Liver (tissue), 9 donors: Measurements from ENCODE around the gene MYOM1. TPM values are rescaled to one million over a fixed set of nuclear protein-coding genes. Genes with fewer than 3 reads are reported as not detected.

Source experiments
- DNase-seq: peaks from one replicate; pipeline ENCODE4 v3.0.0-alpha.2; 2017; ENCODE audit warnings: low spot score
- H3K27ac ChIP-seq, 2 donors: one replicate each; pipeline ENCODE4 v1.7.0; 2013; ENCODE audit warnings: inconsistent platforms in 2 of 2, low read length in 2 of 2, control low read depth in 1 of 2, low read depth in 1 of 2, mild to moderate bottlenecking in 1 of 2
- H3K27me3 ChIP-seq, 4 donors: one replicate each; pipeline versions ENCODE4 v1.6.1 to v1.7.0; 2013; ENCODE audit warnings: low read length in 3 of 4, inconsistent platforms in 1 of 4, mild to moderate bottlenecking in 1 of 4, moderate library complexity in 1 of 4; ENCODE audit not compliant: control insufficient read depth in 4 of 4, insufficient read depth in 4 of 4
- H3K36me3 ChIP-seq, 4 donors: one replicate each; pipeline versions ENCODE4 v1.6.1 to v1.7.0; 2013; ENCODE audit warnings: low read length in 3 of 4, mild to moderate bottlenecking in 3 of 4, low read depth in 1 of 4, moderate library complexity in 1 of 4; ENCODE audit not compliant: control insufficient read depth in 4 of 4, insufficient read depth in 3 of 4
- H3K4me1 ChIP-seq, 4 donors: one replicate each; pipeline versions ENCODE4 v1.6.1 to v1.7.0; 2013; ENCODE audit warnings: low read length in 3 of 4, mild to moderate bottlenecking in 3 of 4, moderate library complexity in 1 of 4; ENCODE audit not compliant: control insufficient read depth in 4 of 4, insufficient read depth in 4 of 4
- H3K4me3 ChIP-seq, 3 donors: one replicate each; pipeline versions ENCODE4 v1.6.1 to v1.7.0; 2013; ENCODE audit warnings: low read length in 3 of 3, control low read depth in 1 of 3, low read depth in 1 of 3, mild to moderate bottlenecking in 1 of 3
- H3K9ac ChIP-seq, 2 donors: one replicate each; pipeline ENCODE4 v1.7.0; 2013; ENCODE audit warnings: low read length in 2 of 2, mild to moderate bottlenecking in 2 of 2, moderate library complexity in 2 of 2, control low read depth in 1 of 2, low read depth in 1 of 2
- H3K9me3 ChIP-seq, 4 donors: one replicate each; pipeline versions ENCODE4 v1.6.1 to v1.7.0; 2013; ENCODE audit warnings: low read length in 3 of 4; ENCODE audit not compliant: control insufficient read depth in 4 of 4
- CTCF ChIP-seq: fragments of 150-350 bp; IDR thresholded peaks from 2 replicates; pipeline ENCODE4 v1.5.1; 2017; ENCODE audit warnings: improper control_type of control experiment, low read depth, low read length; ENCODE audit not compliant: missing input control
- EGR1 ChIP-seq, 2 donors: IDR thresholded peaks; 2 replicates each; pipeline ENCODE4 v1.6.1; 2016 to 2018; ENCODE audit warnings: antibody characterized with exemption in 2 of 2, low read depth in 2 of 2
- FOXA1 ChIP-seq: IDR thresholded peaks from 2 replicates; pipeline ENCODE4 v1.6.1; 2016; ENCODE audit warnings: antibody characterized with exemption
- GABPA ChIP-seq, 2 donors: IDR thresholded peaks in 1 of 2; conservative IDR thresholded peaks in 1 of 2; 2 replicates each; pipeline ENCODE4 v1.6.1; 2016; ENCODE audit warnings: antibody characterized with exemption in 2 of 2, mild to moderate bottlenecking in 1 of 2, moderate library complexity in 1 of 2
- HNF4G ChIP-seq: IDR thresholded peaks from 2 replicates; pipeline ENCODE4 v1.6.1; 2016; ENCODE audit warnings: antibody characterized with exemption
- JUND ChIP-seq, 2 donors: IDR thresholded peaks; 2 replicates each; pipeline ENCODE4 v1.6.1; 2016; ENCODE audit warnings: antibody characterized with exemption in 2 of 2
- NR2F2 ChIP-seq: IDR thresholded peaks from 2 replicates; pipeline ENCODE4 v1.6.1; 2016; ENCODE audit warnings: antibody characterized with exemption
- RAD21 ChIP-seq, 2 donors: IDR thresholded peaks; 2 replicates each; pipeline ENCODE4 v1.6.1; 2016; ENCODE audit warnings: antibody characterized with exemption in 2 of 2, mild to moderate bottlenecking in 2 of 2
- REST ChIP-seq: IDR thresholded peaks from 2 replicates; pipeline ENCODE4 v1.6.1; 2016; ENCODE audit warnings: antibody characterized with exemption, mild to moderate bottlenecking
- RXRA ChIP-seq, 2 donors: IDR thresholded peaks; 2 replicates each; pipeline ENCODE4 v1.6.1; 2017 to 2018; ENCODE audit warnings: antibody characterized with exemption in 2 of 2, mild to moderate bottlenecking in 1 of 2
- SP1 ChIP-seq: IDR thresholded peaks from 2 replicates; pipeline ENCODE4 v1.6.1; 2018; ENCODE audit warnings: antibody characterized with exemption, mild to moderate bottlenecking
- TAF1 ChIP-seq: conservative IDR thresholded peaks from 2 replicates; pipeline ENCODE4 v1.6.1; 2016; ENCODE audit warnings: antibody characterized with exemption, mild to moderate bottlenecking
- YY1 ChIP-seq: IDR thresholded peaks from 2 replicates; pipeline ENCODE4 v1.6.1; 2016; ENCODE audit warnings: antibody characterized with exemption, mild to moderate bottlenecking
- ZBTB33 ChIP-seq: IDR thresholded peaks from 2 replicates; pipeline ENCODE4 v1.6.1; 2016; ENCODE audit warnings: antibody characterized with exemption
- WGBS: extraction: QIAGEN DNeasy Blood & Tissue Kit; methylation state at CpG from one replicate; pipeline ENCODE4 v1.1.7; 2013; 5-methylcytosine and 5-hydroxymethylcytosine counted together
- polyA plus RNA-seq, 2 donors: library from polyadenylated mRNA; stranded (reverse) in 1 of 2; unstranded in 1 of 2; fragments of 200-250 nt in 1 of 2; fragments of >200 nt in 1 of 2; fragmentation: Nextera tagmentation in 1 of 2; extraction: Ambion mirVana in 1 of 2; gene quantifications; one replicate each; pipeline versions ENCODE4 v1.2.1 to v1.2.3, GENCODE V29; 2013 to 2015
- total RNA-seq, 2 donors: library from RNA; depleted of rRNA; stranded (reverse); fragments of >200 nt; gene quantifications; one replicate each; pipeline ENCODE4 v1.2.3, GENCODE V29; 2014
- donor health status: healthy.
- donor health status: healthy.
- donor health status: healthy.
- donor health status: healthy.
- donor health status: healthy.

The MYOM1 gene
- total and polyA plus RNA-seq, 4 donors = 10.1 to 48.4 (median 21.3) TPM

- Histone ChIP-seq H3K4me3 (no peak overlapping the region), H3K36me3 (peaks cover 0 to 4% (median 2%) of the 10 kb centered on the region in 4 donors), H3K27ac (no peak overlapping the region), H3K27me3 (no peaks in the 10 kb centered on the region), H3K4me1 (peaks cover 1 to 14% (median 5%) of the 10 kb centered on the region in 4 donors), H3K9me3 (no peaks in the 10 kb centered on the region), H3K9ac (no peak overlapping the region)
- WGBS = 92% methylated on average over 5 of the region's 5 CpGs
- TF ChIP-seq CTCF (no peak), REST (no peak), EGR1 (IDR thresholded peaks at IDR 0.05; ENCODE audit: low read depth in 2 of 2) (no peak), SP1 (no peak), FOXA1 (no peak), GABPA (IDR thresholded peaks at IDR 0.05 in 1 of 2, conservative IDR thresholded peaks at IDR 0.05 in 1 of 2) (no peak), RXRA (IDR thresholded peaks at IDR 0.05) (no peak), HNF4G (no peak), RAD21 (IDR thresholded peaks at IDR 0.05) (no peak), NR2F2 (no peak), JUND (IDR thresholded peaks at IDR 0.05) (no peak), TAF1 (no peak), YY1 (no peak)
- DNase-seq = no peak
Measured at GRCh38 chr18:3189884-3190283, 29.9 kb downstream of the MYOM1 start.

- Histone ChIP-seq H3K27ac (no peak overlapping the region), H3K27me3 (no peaks in the 10 kb centered on the region), H3K36me3 (peaks cover 0 to 4% (median 2%) of the 10 kb centered on the region in 4 donors), H3K4me3 (no peak overlapping the region), H3K9ac (no peak overlapping the region), H3K4me1 (peaks cover 1 to 16% (median 10%) of the 10 kb centered on the region in 4 donors), H3K9me3 (no peaks in the 10 kb centered on the region)
- DNase-seq = no peak
- TF ChIP-seq ZBTB33 (no peak), RAD21 (IDR thresholded peaks at IDR 0.05) (peak in 1 of 2 donors; percentile 62)
- WGBS = 80% methylated on average over 8 of the region's 8 CpGs
Measured at GRCh38 chr18:3186678-3187658, 32.8 kb downstream of the MYOM1 start.
